HG03175 (cell line): Measurements from ENCODE around the gene TTLL13.

Experiments
- ATAC-seq: cut with Tn5 transposase; IDR thresholded peaks from one replicate; pipeline ENCODE4 v1.9.1; 2021; ENCODE audit warnings: mild to moderate bottlenecking, moderate library complexity; ENCODE audit not compliant: unreplicated experiment

TTLL13 gene

DNA sequence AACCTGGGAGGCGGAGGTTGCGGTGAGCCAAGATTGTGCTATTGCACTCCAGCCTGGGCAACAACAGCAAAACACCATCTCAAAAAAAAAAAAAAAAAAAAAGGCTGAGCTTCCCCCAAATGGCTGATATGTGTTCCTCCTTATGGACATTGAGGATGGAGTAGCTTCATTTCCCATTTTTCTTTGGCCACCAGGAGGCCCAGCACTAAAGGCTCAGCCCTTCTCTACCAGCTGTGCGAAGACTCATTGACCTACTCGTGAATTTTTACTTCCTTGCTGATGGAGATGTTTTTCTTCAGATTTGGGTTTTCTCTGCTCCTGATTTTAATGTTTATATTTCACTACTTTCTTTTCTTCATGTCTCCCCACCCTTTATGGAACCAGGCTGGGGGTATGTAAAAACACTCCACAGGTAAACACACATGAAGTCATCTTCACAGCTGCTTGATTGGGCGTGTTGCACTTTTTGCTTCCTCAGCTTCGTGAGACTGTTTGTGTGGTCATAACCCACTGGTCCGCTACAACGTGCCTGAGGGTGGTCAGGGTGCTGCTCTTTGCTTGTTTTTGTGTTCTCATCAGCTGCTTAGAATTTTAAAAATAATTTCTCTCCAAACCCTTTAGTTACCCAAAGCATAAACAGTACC, 34.7 kb upstream of the TTLL13 start:
- ATAC-seq: no peak

DNA sequence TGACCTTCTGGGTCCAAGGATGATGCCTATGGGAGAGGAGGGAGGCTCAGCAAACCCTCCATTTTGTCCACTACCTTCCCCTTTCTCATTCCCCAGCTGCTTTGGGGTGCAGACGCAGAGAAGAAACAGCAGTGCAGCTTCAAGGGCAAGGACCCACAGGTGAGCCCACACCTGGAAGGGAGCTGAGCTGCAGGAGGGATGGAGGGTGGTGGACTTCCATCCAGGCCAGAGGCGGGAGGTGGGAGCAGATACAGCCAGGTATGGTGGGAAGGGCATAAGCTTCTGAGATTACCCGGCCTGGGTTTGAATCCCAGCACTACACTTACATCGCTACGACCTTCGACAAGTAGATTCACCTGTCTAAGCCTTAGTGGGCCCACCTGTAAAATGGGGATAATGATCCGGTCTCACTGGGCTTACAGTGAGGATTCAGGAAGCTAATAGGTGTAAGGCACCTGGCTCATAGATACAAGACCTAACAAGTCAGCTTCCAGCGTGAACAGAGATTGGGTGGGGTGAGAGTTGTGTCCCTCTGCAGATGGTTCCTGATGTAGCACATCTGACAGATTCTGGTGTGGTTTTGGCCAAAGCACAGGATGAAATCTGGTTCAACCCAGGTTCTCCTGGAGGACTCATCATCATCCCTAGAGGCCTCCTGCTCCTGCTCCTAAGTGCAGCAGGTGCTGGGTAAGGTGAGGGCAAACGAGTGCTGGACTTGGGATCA, 31.5 kb upstream of the TTLL13 start:
- no peak for ATAC-seq

DNA sequence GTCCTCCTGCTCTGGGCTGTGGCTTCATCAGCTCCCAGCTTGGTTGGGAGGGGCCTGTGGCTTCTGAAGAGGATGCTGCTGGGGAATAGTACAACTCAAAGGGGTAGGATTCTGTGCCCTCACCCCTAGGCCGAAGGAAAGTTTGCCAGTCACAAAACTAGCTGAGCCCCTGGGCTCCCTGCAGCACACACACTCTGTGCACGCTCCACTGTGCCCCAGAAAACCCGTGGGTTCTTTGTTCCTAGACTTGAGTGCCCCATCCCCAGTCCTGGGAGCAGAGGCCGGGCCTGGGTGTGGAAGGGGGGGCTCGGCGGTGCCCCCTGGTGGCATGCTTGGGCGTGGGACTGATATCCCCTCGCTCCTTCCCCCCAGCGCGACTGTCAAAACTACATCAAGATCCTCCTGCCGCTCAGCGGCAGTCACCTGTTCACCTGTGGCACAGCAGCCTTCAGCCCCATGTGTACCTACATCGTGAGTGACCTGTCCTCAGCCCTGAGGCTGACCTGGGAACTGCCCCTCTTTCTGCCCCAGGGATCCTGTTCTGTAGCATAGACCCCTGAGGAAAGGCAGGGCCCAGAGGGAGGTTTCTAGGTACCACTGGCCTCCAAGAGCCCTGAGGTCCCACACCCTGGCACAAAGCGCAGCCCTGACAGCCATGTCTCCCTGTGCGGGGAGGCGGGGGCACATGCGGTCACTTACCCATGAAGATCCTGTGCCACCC, 29.8 kb upstream of the TTLL13 start:
- no peak for ATAC-seq

DNA sequence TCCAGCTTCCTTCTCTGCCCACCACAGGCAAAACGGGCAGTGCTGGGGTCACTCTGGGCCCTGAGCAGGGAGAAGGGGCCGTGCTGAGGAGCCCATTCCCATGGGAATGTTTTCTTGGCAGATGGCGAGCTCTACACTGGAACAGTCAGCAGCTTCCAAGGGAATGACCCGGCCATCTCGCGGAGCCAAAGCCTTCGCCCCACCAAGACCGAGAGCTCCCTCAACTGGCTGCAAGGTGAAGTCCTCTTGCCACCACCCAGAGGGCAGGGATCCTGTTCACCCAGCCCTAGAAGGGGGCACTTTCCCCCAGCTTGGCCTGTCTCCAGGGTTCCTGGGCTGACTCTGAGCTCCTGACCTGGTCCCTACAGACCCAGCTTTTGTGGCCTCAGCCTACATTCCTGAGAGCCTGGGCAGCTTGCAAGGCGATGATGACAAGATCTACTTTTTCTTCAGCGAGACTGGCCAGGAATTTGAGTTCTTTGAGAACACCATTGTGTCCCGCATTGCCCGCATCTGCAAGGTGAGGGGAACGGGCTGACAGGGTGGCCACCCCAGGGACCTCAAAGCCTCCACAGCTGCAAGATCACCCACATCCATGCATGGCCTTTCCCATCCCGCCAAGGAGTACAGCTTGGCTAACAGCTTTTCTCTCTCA, 28.0 kb upstream of the TTLL13 start:
- ATAC-seq: no peak

DNA sequence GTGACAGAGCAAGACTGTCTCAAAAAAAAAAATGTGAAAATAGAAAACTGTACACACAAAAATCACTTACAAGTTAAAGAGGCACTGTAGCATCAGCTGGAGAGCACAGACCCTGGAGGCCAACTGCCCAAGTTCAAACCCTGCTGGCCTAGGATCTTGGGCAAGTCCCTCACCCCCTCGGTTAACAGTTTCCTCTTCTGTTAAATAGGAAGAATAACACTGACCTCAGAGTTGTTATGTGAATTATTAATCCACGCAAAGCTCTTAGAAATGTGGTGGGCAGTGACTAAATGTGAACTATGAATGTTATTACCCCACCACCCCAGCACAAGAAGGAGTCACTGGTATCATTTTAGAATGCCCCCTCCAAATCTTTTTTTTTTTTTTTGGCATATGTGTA, 26.8 kb upstream of the TTLL13 start:
- ATAC-seq: no peak

DNA sequence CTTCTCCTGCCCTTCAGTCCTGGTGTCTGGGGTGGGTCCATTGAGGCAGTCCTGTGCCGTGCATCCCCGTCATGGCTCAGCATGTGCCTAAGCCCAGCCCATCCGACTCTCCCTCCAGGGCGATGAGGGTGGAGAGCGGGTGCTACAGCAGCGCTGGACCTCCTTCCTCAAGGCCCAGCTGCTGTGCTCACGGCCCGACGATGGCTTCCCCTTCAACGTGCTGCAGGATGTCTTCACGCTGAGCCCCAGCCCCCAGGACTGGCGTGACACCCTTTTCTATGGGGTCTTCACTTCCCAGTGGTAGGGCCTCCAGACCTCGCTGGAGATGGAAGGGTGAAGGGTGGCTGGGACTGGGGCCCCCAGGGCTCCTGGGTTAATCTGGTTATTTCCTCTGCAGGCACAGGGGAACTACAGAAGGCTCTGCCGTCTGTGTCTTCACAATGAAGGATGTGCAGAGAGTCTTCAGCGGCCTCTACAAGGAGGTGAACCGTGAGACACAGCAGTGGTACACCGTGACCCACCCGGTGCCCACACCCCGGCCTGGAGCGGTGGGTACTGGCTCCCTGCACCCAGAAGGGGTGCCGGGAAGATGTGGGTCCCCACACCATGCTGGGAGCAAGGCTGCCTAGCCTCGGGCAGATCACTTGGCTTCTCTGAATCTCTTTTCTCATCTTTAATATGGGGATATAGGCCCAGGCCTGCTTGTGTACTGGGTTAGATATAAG, 25.8 kb upstream of the TTLL13 start:
- ATAC-seq: no peak

DNA sequence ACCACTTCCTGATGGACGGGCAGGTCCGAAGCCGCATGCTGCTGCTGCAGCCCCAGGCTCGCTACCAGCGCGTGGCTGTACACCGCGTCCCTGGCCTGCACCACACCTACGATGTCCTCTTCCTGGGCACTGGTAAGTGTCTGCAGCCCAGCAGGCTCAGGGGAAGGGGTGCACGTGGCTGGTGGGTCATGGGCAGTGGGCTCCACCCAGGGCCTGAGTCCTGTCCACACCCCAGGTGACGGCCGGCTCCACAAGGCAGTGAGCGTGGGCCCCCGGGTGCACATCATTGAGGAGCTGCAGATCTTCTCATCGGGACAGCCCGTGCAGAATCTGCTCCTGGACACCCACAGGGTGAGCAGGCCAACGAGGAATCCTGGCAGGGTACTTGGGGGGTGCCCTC, 24.3 kb upstream of the TTLL13 start:
- no peak for ATAC-seq

DNA sequence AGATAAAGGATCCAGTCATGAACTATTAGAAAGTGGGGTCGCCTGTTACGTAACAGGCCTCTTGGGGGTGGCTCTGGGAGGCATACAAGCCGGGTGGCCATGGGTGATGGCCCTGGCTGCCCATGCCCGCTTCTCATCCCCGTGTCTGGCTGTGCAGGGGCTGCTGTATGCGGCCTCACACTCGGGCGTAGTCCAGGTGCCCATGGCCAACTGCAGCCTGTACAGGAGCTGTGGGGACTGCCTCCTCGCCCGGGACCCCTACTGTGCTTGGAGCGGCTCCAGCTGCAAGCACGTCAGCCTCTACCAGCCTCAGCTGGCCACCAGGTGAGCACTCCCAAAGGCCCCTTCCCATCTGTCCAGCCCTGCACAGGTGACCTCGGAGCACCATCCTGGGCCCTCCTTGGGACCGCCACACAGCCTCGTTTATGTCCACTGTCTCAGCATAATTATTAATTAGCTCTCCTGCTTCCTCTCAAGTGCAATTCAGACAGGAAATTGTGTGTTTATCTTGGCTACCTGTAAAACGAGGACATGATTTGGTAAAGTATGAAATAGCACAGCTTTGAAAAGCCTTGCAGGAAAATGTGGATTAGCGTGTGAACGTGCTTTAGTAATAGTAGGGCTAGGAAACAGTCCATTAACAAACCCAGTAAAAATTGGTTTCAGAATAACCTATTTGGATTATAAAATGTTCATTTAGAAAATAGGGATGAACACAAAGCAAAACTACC, 23.7 kb upstream of the TTLL13 start:
- no peak for ATAC-seq

DNA sequence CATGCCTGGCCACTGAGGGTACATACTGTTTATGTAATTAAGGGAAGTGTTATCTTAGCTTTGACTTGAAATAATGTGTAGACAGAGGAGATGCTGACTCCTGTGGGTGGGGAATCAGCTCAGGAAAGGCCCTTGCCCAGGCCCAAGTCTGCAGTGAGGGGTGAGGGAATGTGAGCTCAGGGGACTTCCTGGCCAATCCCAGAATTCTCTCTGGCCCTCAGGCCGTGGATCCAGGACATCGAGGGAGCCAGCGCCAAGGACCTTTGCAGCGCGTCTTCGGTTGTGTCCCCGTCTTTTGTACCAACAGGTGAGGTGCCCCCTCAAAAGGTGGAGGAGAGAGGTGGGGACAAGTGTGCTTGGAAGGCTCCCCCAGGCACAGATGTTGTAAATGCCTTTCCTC, 22.0 kb upstream of the TTLL13 start:
- ATAC-seq: no peak

DNA sequence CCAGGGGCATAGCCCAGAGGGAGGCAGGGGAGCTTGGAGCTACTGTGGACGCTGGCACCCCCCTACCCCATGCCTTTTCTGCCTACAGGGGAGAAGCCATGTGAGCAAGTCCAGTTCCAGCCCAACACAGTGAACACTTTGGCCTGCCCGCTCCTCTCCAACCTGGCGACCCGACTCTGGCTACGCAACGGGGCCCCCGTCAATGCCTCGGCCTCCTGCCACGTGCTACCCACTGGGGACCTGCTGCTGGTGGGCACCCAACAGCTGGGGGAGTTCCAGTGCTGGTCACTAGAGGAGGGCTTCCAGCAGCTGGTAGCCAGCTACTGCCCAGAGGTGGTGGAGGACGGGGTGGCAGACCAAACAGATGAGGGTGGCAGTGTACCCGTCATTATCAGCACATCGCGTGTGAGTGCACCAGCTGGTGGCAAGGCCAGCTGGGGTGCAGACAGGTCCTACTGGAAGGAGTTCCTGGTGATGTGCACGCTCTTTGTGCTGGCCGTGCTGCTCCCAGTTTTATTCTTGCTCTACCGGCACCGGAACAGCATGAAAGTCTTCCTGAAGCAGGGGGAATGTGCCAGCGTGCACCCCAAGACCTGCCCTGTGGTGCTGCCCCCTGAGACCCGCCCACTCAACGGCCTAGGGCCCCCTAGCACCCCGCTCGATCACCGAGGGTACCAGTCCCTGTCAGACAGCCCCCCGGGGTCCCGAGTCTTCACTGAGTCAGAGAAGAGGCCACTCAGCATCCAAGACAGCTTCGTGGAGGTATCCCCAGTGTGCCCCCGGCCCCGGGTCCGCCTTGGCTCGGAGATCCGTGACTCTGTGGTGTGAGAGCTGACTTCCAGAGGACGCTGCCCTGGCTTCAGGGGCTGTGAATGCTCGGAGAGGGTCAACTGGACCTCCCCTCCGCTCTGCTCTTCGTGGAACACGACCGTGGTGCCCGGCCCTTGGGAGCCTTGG, 21.3 kb upstream of the TTLL13 start:
- ATAC-seq: no peak

DNA sequence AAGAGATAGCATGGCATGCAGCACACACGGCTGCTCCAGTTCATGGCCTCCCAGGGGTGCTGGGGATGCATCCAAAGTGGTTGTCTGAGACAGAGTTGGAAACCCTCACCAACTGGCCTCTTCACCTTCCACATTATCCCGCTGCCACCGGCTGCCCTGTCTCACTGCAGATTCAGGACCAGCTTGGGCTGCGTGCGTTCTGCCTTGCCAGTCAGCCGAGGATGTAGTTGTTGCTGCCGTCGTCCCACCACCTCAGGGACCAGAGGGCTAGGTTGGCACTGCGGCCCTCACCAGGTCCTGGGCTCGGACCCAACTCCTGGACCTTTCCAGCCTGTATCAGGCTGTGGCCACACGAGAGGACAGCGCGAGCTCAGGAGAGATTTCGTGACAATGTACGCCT, 20.4 kb upstream of the TTLL13 start:
- no peak for ATAC-seq

DNA sequence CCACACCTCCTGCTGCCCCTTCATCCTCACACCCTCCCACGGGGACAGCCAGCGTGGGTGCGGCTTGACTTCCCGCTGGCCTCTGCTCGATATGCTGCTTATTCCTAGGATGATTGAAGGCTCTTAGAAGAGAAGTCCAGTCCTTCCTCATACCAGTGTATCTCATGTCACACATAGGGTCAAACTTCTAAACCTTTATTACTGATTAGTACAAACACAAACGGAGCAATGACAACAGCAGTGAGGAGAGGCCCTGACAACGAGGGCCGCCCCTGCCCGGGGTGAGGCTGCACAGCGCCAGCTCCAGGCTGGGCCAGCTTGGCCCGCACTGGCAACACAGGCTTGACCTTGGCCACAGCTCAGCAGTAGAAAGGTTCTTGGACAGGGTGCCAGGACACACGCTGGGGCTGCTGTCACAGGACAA, 19.3 kb upstream of the TTLL13 start:
- no peak for ATAC-seq

DNA sequence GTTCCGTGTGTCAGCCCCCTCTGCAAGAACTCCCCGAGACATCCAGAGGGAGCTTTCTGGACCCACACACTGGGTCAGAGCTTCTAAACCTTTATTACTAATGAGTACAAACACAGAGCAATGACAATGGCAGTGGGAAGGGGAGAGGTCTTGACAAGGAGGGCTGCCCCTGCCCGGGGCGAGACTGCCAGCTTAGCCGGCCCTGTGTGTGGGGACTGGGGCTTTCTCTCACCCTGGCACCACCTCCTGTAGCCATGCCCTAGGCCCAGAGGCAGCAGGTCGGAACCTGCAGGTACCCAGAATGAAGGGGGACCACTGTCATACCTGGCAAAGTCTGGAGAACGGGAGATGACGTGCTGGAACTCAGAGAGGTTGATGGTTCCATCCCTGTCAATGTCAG, 18.7 kb upstream of the TTLL13 start:
- no peak for ATAC-seq

DNA sequence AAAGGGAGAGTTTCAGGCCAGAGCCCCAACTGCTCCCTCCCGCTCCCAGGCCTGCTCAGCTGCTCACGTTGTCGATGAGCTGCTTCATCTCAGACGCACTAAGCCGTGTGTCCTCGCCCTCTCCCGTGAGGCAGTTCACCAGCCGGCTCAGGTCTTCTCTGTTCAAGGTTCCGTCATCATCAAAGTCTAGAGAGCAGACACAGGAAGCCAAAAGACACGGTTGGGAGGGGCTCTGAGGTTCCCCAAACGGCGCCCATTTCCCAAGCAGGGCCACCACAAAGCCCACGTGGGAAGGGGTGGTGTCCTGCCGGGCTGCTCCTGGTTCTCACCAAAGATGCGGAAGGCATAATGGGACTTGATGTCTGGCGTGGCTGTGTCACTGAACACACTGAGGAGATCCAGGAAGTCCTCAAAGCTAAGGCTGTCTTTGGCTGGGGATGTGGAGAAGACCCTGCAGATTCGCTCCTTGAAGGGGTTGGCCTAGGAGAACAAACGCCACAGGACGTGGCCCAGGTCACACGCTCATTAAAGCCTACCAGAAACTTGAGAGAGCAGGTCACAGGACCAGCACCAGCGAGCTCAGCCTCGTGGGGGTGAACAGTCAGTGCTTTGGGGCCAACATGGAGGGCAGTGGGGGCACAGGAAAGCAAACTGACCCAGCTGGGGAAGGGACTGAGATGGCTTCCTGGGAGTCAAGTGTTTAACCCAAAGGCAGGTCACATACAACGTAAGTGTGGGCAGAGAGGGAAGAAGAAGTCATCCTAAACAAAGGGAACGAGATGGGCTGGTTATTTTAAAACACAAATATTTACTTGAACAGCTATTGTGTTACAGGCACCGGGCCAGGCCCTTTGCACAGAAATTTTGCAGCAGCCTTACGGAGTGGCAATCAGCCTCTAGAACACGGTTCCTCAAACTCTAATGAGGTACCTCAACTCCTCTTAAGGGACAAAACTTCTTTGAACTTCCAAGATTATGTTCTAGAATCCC, 18.0 kb upstream of the TTLL13 start:
- peak; percentile 33 for ATAC-seq

DNA sequence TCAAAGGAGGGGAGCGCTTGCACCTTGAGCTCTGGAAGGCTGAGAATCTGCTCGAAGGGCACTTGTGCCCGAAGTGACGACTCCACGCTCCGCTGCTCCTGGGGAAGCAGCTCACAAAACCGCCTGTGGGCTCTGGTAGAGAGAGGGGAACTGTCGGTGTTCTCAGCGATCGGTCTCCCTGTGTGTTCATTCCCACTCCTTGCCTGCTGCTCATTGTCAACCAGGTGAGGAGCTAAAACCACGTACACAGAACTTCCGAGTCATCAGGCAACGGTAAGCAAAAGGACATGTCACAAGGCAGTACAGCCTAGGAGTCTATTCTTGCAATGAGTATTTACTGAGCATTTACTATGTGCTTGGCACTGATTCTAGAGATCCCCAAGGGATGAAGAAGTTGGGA, 17.2 kb upstream of the TTLL13 start:
- ATAC-seq: no peak

DNA sequence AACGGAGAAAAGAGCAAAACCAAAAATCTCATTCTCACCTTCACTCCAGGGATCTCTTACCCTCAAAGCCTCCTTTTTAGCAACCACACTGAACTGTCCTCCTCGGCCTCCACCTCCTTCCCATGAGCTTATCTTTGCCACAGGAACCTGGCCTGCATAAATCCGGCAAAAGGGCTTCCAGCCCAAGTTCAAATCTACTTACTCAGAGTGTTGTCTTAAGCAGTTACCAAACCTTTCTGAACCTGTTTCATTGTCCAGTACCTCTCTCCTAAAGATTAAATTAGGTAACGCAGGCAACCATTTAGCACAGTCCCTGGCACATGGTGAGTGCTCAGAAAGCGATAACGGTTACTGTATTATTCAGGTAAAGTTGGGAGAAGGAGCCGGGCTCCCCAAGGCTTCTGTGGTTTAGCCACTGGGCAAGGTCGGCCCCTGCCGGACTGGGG, 16.4 kb upstream of the TTLL13 start:
- no peak for ATAC-seq

DNA sequence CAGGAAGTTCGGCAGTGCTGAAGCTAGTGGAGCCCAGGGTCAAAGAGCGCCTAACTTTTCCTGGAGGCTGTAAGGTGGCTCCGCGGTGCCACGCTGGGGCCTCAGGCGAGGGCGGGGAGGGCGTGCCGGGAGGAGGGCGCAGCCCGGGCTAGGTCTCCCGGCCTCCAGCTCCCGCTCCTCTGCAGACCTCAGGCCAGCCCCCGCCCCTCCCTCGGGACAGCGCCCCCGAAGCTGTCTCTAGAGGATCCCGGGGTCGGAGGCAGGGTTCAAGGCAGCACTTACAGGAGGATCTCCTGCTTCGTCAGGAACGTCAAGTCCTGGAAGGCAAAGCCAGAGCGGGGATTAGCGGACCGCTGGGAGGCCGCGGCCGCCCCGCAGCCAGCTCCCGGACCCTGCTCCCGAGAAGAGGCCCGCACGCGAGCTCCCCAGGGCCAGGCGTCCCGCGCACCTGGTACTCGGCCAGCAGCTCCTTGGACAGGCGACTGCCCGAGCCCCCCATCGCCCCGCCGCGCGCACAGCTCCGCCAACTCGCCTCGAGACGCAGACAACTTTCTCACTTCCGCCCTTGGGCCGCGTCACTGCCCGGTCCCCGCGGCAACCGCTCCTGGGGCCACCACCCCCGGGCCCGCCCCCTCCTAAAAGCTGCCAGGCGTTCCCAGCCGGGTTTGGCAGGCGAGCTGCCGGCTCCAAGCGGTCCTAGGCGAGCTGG, 15.8 kb upstream of the TTLL13 start, which contains the start of gene CIB1:
Gene CIB1 (minus strand): TSS at position 555 of the 709 bp plus-strand sequence. CDS start 56 bp downstream, at position 499.
- ATAC-seq: peak; percentile 83
